ENCODE data around the gene CSF3R.

GRCh38 chr1:36442337-36442736 is 40.4 kb downstream of the CSF3R start:
- TF ChIP-seq TEAD4 (CRISPR knock-in tag; IDR thresholded peaks at IDR 0.05) (no peak), JUN (CRISPR knock-in tag; IDR thresholded peaks at IDR 0.05) (no peak), NR3C1 (CRISPR knock-in tag; conservative IDR thresholded peaks at IDR 0.05; ENCODE audit: low read depth) (no peak), E2F5 (CRISPR knock-in tag; IDR thresholded peaks at IDR 0.05) (no peak), RELA (CRISPR knock-in tag; IDR thresholded peaks at IDR 0.05; ENCODE audit: borderline replicate concordance) (no peak), FOXK1 (CRISPR knock-in tag; IDR thresholded peaks at IDR 0.05) (no peak), ZSCAN18 (CRISPR knock-in tag; IDR thresholded peaks at IDR 0.05) (no peak), TEAD1 (CRISPR knock-in tag; IDR thresholded peaks at IDR 0.05) (no peak), CTCF (IDR thresholded peaks at IDR 0.05) (no peak), ATF3 (CRISPR knock-in tag; conservative IDR thresholded peaks at IDR 0.05) (no peak), FOXP4 (CRISPR knock-in tag; IDR thresholded peaks at IDR 0.05) (no peak)
